K562 (cell line): ENCODE measurements around the gene PKDCC. TPM values are rescaled to one million over a fixed set of nuclear protein-coding genes. Genes with fewer than 3 reads are reported as not detected.

Experiments
- CHCHD3 ChIP-seq: fragments of 250-450 bp; sonication (Bioruptor Pico); IDR thresholded peaks from 2 replicates; pipeline ENCODE4 v2.1.2; 2022; ENCODE audit warnings: mild to moderate bottlenecking
- JUN ChIP-seq, 2 experiments: sonication (generic) in 1 of 2; formaldehyde crosslinking in 1 of 2; IDR thresholded peaks; 2 replicates each; pipeline versions ENCODE4 v1.6.1 to v1.8.0; 2012 to 2022; ENCODE audit warnings: borderline replicate concordance in 2 of 2, mild to moderate bottlenecking in 2 of 2, improper control_type of control experiment in 1 of 2, low read depth in 1 of 2, low read length in 1 of 2, missing genetic modification reagents in 1 of 2
- MXD1 ChIP-seq: fragments of 250-450 bp; sonication (Bioruptor Pico); IDR thresholded peaks from 2 replicates; pipeline ENCODE4 v1.8.0; 2021; ENCODE audit warnings: borderline replicate concordance, mild to moderate bottlenecking, moderate library complexity; ENCODE audit not compliant: poor library complexity, severe bottlenecking
- PRPF4 ChIP-seq: fragments of 200-400 bp; formaldehyde crosslinking; IDR thresholded peaks from one replicate; pipeline ENCODE4 v1.6.1; 2017; ENCODE audit warnings: low read length, low read depth, mild to moderate bottlenecking; ENCODE audit not compliant: insufficient read depth, poor library complexity, severe bottlenecking
- RFX5 ChIP-seq: IDR thresholded peaks from 2 replicates; pipeline ENCODE4 v1.6.1; 2011; ENCODE audit warnings: low read depth, mild to moderate bottlenecking, improper control_type of control experiment, low read length
- ZBTB40 ChIP-seq, 2 experiments: fragments of 450-650 bp in 1 of 2; sonication (generic) in 1 of 2; formaldehyde crosslinking in 1 of 2; IDR thresholded peaks; 2 replicates each; pipeline versions ENCODE4 v1.7.1 to v1.9.0; 2016 to 2022; ENCODE audit warnings: inconsistent platforms in 1 of 2, mild to moderate bottlenecking in 1 of 2, missing genetic modification reagents in 1 of 2
- polyA plus RNA-seq, 8 experiments: library from polyadenylated mRNA; depleted of rRNA in 4 of 8; stranded (reverse) in 5 of 8; unstranded in 3 of 8; fragments of >200 nt; fragmentation: Nextera tagmentation in 2 of 8; fragmentation: Illumina TruSeq in 1 of 8; extraction: Ambion mirVana in 2 of 8; extraction: Trizol in 1 of 8; gene quantifications; 2 replicates each; pipeline versions ENCODE4 v1.2.1 to v1.2.3, GENCODE V29; 2011 to 2014; ENCODE audit warnings: inconsistent platforms in 1 of 8, missing spikeins in 1 of 8
- total RNA-seq, 7 experiments: library from RNA; depleted of rRNA in 6 of 7; stranded (reverse); fragments of >200 nt in 6 of 7; fragmentation: Illumina TruSeq in 2 of 7; extraction: Trizol in 2 of 7; gene quantifications; 2 replicates each; pipeline versions ENCODE4 v1.2.1 to v1.2.3, GENCODE V29; 2011 to 2021; ENCODE audit warnings: low replicate concordance in 1 of 7

PKDCC gene
- total and polyA plus RNA-seq, 9 of the 15 experiments (the other 6 are each of a cell fraction or from before 2014, with no cell fraction given), result 0.62 to 14.8 (median 1.3) TPM; not detected in 2

GRCh38 chr2:42098571-42099437 lies 51.0 kb downstream of the PKDCC start (continued):
- TF ChIP-seq ZBTB40 (IDR thresholded peaks at IDR 0.05) (no peak), ZBTB40 (CRISPR knock-in tag; IDR thresholded peaks at IDR 0.05) (no peak), MXD1 (no peak), JUN (IDR thresholded peaks at IDR 0.05; ENCODE audit: borderline replicate concordance, low read depth, low read length) (no peak), JUN (CRISPR knock-in tag; IDR thresholded peaks at IDR 0.05; ENCODE audit: borderline replicate concordance) (no peak), CHCHD3 (CRISPR knock-in tag) (no peak), RFX5 (no peak), PRPF4 (no peak)
